ENCODE measurements around the gene SEC14L6. TPM values are rescaled to one million over a fixed set of nuclear protein-coding genes. Genes with fewer than 3 reads are reported as not detected.
A peak's percentile ranks its signal among the peaks of the same experiment; 100 is the strongest.
"Not testable (repeated sequence)": the region's sequence is repeated elsewhere in the genome, so short reads cannot be mapped to it uniquely, and the experiment has no call there.

Gene SEC14L6
- total RNA-seq, 2 experiments from 2014 or later: not detected

- ChIA-PET CTCF (no interaction called here), POLR2A (no interaction called here)
- H3K27me3 Mint-ChIP-seq: no peaks in the 10 kb centered on the region
- DNase-seq: no peak
- no peak overlapping the region for H3K27ac Mint-ChIP-seq
- H3K9me3 Mint-ChIP-seq: no peaks in the 10 kb centered on the region
- no peak overlapping the region for H3K4me3 Mint-ChIP-seq
- H3K36me3 Mint-ChIP-seq (ENCODE audit: low read depth): no peaks in the 10 kb centered on the region
- no peaks in the 10 kb centered on the region for H3K4me1 Mint-ChIP-seq
Measured at GRCh38 chr22:30562366-30562765, 15.8 kb upstream of the SEC14L6 start.

GRCh38 chr22:30561402-30562189 is 15.1 kb upstream of the SEC14L6 start:
- DNase-seq: no peak
- no peak overlapping the region for H3K4me3 Mint-ChIP-seq
- H3K36me3 Mint-ChIP-seq (ENCODE audit: low read depth): no peaks in the 10 kb centered on the region
- H3K27me3 Mint-ChIP-seq: no peaks in the 10 kb centered on the region
- no peak overlapping the region for H3K27ac Mint-ChIP-seq
- no peaks in the 10 kb centered on the region for H3K4me1 Mint-ChIP-seq
- no peaks in the 10 kb centered on the region for H3K9me3 Mint-ChIP-seq
- POLR2A ChIA-PET: no interaction called here
- CTCF ChIA-PET: no interaction called here

DNA sequence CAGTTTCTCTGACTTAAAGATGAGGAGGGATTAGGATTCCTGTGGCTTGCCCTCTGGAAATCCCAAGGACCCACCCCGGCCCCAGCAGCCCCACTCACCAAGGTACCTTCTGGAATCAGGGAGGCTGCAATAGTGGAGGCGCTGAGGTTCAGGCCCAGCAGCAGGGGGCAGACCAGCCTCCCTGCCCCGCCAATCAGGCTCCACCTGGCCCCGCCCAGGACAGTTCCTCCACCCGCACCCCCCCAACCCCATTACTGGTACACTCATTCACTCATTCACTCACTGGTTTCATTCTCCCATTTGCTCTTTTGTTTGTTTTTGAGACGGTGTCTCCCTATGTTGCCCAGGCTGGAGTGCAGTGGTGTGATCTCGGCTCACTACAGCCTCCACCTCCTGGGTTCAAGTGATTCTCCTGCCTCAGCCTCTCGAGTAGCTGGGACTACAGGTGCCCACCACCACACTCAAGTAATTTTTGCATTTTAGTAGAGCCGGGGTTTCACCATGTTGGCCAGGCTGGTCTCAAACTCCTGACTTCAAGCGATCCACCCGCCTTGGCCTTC is 14.2 kb upstream of the SEC14L6 start:
- H3K27me3 Mint-ChIP-seq; H3K4me1 Mint-ChIP-seq; H3K4me3 Mint-ChIP-seq; H3K36me3 Mint-ChIP-seq (ENCODE audit: low read depth); H3K27ac Mint-ChIP-seq; CTCF ChIA-PET; POLR2A ChIA-PET; H3K9me3 Mint-ChIP-seq: not testable (repeated sequence)
- DNase-seq: peak; percentile 21

DNA sequence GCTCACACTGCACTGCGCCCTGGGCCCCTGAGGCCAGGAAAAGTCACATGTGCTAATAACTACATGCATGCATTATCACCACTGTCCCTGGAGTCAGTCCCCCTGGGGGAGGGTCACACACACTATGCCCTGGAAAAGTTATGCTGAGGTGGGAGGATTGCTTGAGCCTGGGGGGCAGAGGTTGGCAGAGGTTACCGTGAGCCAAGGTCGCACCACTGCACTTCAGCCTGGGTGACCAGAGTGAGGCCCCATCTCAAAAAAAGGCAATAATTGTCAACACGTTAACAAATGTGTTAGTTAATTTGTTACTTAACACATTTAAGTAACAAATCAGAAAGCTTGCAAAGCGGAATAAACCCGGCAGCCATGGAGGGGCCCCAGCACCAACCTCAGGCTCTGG is 13.3 kb upstream of the SEC14L6 start:
- H3K36me3 Mint-ChIP-seq (ENCODE audit: low read depth): no peaks in the 10 kb centered on the region
- H3K27ac Mint-ChIP-seq: no peak overlapping the region
- H3K4me3 Mint-ChIP-seq: no peak overlapping the region
- DNase-seq: no peak
- POLR2A ChIA-PET: no interaction called here
- H3K27me3 Mint-ChIP-seq: no peaks in the 10 kb centered on the region
- CTCF ChIA-PET: no interaction called here
- H3K4me1 Mint-ChIP-seq: no peaks in the 10 kb centered on the region
- no peaks in the 10 kb centered on the region for H3K9me3 Mint-ChIP-seq

- Mint-ChIP-seq H3K27ac (no peak overlapping the region), H3K27me3 (no peaks in the 10 kb centered on the region), H3K4me1 (peaks cover 15% of the 10 kb centered on the region), H3K4me3 (no peak overlapping the region), H3K9me3 (no peaks in the 10 kb centered on the region), H3K36me3 (ENCODE audit: low read depth) (no peaks in the 10 kb centered on the region)
- no peak for DNase-seq
- ChIA-PET CTCF (no interaction called here), POLR2A (no interaction called here)
Measured at GRCh38 chr22:30557243-30557642, 10.7 kb upstream of the SEC14L6 start.

DNA sequence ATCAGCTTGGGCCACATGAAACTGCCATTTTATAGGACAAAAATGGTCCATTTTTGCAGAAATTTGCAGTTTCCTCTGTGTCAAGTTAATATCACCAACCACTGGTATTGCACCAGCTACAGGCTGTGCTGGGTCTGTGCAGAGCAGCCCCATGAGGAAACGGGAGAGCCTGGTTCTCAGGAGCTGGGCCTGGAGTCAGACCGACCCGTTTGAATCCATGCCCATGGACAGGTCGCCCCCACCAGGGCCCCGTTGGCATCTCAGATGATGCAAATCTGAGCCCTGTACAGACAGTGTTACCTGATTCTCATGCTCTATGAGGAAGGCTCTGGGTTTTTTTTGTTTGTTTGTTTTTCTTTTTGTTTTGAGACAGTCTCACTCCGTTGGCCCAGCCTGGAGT is 9.8 kb upstream of the SEC14L6 start:
- POLR2A ChIA-PET: no interaction called here
- Mint-ChIP-seq H3K9me3 (no peaks in the 10 kb centered on the region), H3K36me3 (ENCODE audit: low read depth) (no peaks in the 10 kb centered on the region), H3K4me3 (no peak overlapping the region), H3K27me3 (no peaks in the 10 kb centered on the region), H3K4me1 (peaks cover 15% of the 10 kb centered on the region), H3K27ac (no peak overlapping the region)
- CTCF ChIA-PET: no interaction called here
- DNase-seq: no peak

DNA sequence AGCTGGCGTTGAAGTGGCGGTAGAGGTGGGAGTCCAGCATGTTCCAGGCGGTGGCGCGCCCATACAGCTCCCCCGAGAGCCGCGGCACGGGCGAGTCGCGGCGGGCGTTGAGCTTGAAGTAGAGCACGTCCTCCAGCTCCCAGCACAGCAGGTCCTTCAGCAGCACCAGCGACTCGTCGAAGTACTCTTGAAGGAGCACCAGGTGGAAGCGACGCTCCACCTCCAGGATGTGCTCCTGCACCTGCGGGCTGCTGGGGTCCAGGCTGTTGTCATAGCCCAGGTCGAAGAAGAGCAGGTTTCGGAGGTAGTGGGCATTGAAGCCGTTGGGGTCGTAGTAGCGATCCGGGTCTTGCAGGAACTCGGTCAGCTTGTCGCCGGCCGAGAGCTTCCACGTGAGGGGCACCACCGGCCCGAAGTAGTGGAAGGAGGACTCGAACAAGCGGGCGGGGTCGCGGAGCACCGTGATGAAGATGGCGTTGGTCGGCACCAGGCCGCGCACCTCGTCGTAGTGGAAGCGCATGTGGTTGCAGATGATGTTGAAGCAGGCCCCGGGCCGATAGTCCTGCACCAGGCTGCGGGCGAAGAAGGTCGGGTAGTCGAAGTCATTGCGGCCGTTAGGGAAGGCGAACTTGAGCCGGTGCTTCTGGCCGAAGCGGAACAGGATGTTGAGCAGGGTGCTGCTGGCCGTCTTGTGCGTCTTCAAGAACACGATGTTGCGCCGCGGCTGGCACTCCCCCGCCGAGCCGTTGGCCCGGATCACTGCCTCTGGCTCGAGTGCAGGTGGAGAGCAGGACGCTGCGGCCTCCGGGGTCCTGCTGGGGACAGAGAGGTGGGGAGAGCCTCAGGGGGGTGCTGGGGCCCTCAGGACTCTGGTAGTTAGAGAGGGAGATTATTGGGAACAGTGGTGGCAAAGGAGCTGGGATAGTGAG is 9.0 kb upstream of the SEC14L6 start:
- ChIA-PET POLR2A (no interaction called here), CTCF (no interaction called here)
- DNase-seq: no peak
- no peaks in the 10 kb centered on the region for H3K27me3 Mint-ChIP-seq
- H3K4me1 Mint-ChIP-seq: peaks cover 15% of the 10 kb centered on the region
- H3K36me3 Mint-ChIP-seq (ENCODE audit: low read depth): no peaks in the 10 kb centered on the region
- no peaks in the 10 kb centered on the region for H3K9me3 Mint-ChIP-seq
- no peak overlapping the region for H3K27ac Mint-ChIP-seq
- H3K4me3 Mint-ChIP-seq: no peak overlapping the region

DNA sequence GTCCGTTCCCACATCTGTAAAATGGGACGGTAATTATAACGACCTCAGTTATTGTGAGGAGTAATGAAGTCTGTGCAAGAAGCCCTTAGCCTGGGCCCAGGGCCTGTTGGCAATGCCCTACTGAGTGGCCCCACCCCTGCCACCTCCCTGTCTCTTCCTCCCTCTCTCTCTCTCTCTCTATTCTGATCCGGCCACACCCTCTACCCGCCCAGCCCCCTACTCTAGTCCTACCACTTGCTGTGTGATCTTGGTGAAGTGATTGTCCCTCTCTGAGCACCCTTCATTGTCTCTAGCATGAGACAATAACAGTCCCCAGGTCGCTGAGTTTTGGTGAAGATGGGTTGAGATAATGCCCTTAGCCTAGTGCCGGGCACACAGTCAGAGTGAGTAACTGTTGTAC is 7.4 kb upstream of the SEC14L6 start:
- Mint-ChIP-seq H3K36me3 (ENCODE audit: low read depth) (no peaks in the 10 kb centered on the region), H3K27me3 (no peaks in the 10 kb centered on the region), H3K27ac (no peak overlapping the region), H3K4me1 (peaks cover 15% of the 10 kb centered on the region), H3K4me3 (no peak overlapping the region), H3K9me3 (no peaks in the 10 kb centered on the region)
- CTCF ChIA-PET: no interaction called here
- POLR2A ChIA-PET: no interaction called here
- no peak for DNase-seq

DNA sequence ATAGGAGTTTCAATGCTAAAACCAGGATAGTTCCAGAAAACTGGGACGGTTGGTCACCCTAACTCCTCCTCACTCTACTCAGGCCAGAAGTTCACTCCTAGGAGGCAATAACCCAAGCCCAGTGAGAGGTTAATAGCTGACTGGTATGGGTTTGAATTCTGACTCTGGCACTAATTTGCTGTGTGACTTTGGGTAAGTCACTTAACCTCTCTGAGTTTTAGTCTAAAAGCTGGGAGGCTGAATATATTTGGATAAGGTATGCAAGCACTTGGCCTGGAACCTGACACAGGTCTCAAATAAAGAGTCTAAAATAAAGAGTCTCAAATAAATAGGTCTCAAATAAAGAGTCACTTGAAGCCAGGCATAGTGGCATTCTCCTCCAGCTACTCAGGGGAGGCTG is 6.2 kb upstream of the SEC14L6 start:
- no peak for DNase-seq
- Mint-ChIP-seq H3K9me3 (no peaks in the 10 kb centered on the region), H3K27me3 (peaks cover 1% of the 10 kb centered on the region), H3K36me3 (ENCODE audit: low read depth) (no peaks in the 10 kb centered on the region), H3K27ac (no peak overlapping the region), H3K4me3 (no peak overlapping the region), H3K4me1 (peaks cover 15% of the 10 kb centered on the region)
- ChIA-PET POLR2A (interaction anchor here (0.7 kb wide), 1 partner anchor 190 kb away, joined by 3 read pairs; no protein-coding TSS in a partner anchor), CTCF (no interaction called here)

DNA sequence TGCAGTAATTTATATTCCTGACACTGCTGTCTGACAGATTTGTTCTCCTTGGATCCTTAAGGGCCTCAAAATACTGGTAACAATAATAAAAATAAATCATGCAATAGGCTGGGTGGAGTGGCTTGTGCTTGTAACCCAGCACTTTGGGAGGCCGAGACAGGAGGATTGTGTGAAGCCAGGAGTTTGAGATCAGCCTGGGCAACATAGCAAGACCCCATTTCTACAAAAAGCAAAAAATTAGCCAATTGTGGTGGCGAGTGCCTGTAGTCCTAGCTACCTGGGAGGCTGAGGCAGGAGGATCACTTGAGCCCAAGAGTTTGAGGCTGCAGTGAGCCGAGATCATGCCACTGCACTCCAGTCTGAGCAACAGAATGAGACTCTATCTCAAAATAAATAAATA is 5.3 kb upstream of the SEC14L6 start:
- H3K4me1 Mint-ChIP-seq: peaks cover 15% of the 10 kb centered on the region
- POLR2A ChIA-PET; DNase-seq; H3K9me3 Mint-ChIP-seq; CTCF ChIA-PET; H3K4me3 Mint-ChIP-seq; H3K36me3 Mint-ChIP-seq (ENCODE audit: low read depth); H3K27ac Mint-ChIP-seq; H3K27me3 Mint-ChIP-seq: not testable (repeated sequence)

DNA sequence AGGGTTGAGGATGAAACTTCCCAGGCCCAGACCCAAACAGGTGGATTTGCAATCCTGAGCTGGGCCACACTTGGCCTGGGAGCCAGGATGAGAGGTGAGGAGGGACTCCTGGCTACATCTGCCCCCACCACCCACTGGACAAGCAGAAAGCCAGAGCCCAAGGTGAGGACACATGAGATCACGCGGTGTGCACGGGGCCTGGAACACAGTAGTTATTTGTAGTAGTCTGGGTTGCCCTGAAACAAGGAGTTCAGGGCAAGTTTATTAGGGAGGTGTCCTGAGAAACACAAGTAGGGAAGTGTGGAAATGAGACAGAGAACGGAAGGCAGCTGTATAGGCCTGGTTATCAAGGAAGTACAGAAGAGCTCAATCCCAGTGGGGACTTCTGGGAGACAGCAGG is 647 bp upstream of the SEC14L6 start:
- DNase-seq: no peak
- H3K36me3 Mint-ChIP-seq (ENCODE audit: low read depth): no peaks in the 10 kb centered on the region
- no peaks in the 10 kb centered on the region for H3K9me3 Mint-ChIP-seq
- POLR2A ChIA-PET: no interaction called here
- no peak overlapping the region for H3K4me3 Mint-ChIP-seq
- CTCF ChIA-PET: no interaction called here
- H3K27me3 Mint-ChIP-seq: peaks cover 21% of the 10 kb centered on the region
- H3K27ac Mint-ChIP-seq: no peak overlapping the region
- H3K4me1 Mint-ChIP-seq: peaks cover 3% of the 10 kb centered on the region

- POLR2A ChIA-PET: no interaction called here
- CTCF ChIA-PET: interaction anchor here (1.2 kb wide), 1 partner anchor 348 kb away, joined by 3 read pairs; no protein-coding TSS in a partner anchor
- peaks cover 3% of the 10 kb centered on the region for H3K4me1 Mint-ChIP-seq
- no peak overlapping the region for H3K4me3 Mint-ChIP-seq
- H3K27me3 Mint-ChIP-seq: peaks cover 41% of the 10 kb centered on the region
- H3K9me3 Mint-ChIP-seq: no peaks in the 10 kb centered on the region
- no peaks in the 10 kb centered on the region for H3K36me3 Mint-ChIP-seq (ENCODE audit: low read depth)
- no peak overlapping the region for H3K27ac Mint-ChIP-seq
- no peak for DNase-seq
Measured at GRCh38 chr22:30542811-30543188, 3.7 kb downstream of the SEC14L6 start.

DNA sequence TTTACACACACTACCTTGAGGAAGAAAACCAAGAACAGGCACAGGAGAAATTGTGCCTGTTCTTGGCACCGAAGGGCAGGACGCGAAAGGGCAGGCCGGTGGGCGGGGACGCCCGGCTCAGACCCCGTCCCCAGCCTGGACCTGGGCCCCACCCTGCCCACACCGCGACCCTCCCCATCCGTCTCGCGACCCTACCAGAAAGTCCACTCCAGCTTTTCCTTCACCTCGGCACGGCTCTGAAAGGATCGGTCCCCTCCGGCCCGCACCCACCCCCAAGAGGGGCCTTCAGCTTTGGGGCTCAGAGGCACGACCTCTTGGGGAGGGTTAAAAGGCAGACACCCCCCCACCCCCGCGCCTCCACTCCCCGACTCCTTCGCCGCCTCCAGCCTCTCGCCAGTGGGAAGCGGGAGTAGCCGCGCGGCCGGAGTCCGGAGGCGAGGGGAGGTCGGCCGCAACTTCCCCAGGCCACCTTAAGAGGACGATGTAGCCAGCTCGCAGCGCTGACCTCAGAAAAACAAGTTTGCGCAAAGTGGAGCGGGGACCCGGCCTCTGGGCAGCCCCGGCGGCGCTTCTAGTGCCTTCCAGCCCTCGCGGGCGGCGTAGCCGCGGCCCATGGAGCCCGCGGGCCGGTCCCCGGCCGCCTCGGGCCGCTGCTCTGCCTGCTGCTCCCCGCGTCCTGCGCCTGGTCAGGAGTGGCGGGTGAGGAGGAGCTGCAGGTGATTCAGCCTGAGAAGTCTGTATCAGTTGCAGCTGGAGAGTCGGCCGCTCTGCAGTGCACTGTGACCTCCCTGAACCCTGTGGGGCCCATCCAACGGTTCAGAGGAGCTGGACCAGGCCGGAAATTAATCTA is 4.4 kb downstream of the SEC14L6 start:
- ChIA-PET POLR2A (no interaction called here), CTCF (interaction anchor here (1.2 kb wide), 1 partner anchor 349 kb away, joined by 3 read pairs; no protein-coding TSS in a partner anchor)
- H3K36me3 Mint-ChIP-seq (ENCODE audit: low read depth): no peaks in the 10 kb centered on the region
- H3K27me3 Mint-ChIP-seq: peaks cover 41% of the 10 kb centered on the region
- no peaks in the 10 kb centered on the region for H3K9me3 Mint-ChIP-seq
- no peak for DNase-seq
- H3K4me3 Mint-ChIP-seq: no peak overlapping the region
- peaks cover 3% of the 10 kb centered on the region for H3K4me1 Mint-ChIP-seq
- no peak overlapping the region for H3K27ac Mint-ChIP-seq

Measured in activated CD4-positive, alpha-beta memory T cell treated with anti-CD3 and anti-CD28 coated beads, Interleukin-2, amount 10 ng/mL, durations not matched to agents 7 days and 5 days (primary cell).